H9 (cell line): ENCODE results near the gene LEO1. TPM values are rescaled to one million over a fixed set of nuclear protein-coding genes. Genes with fewer than 3 reads are reported as not detected.
A peak's percentile ranks its signal among the peaks of the same experiment; 100 is the strongest.

ENCODE experiments used
- DNase-seq: peaks from one replicate; pipeline ENCODE4 v3.0.0-alpha.2; 2017
- H2AFZ ChIP-seq: one replicate; pipeline ENCODE4 v1.6.1; 2013; ENCODE audit warnings: mild to moderate bottlenecking, low read length, control low read depth, moderate library complexity
- H2AK5ac ChIP-seq: 2 replicates; pipeline ENCODE4 v1.6.1; 2013; ENCODE audit warnings: low read length, control low read depth, mixed read lengths; ENCODE audit not compliant: insufficient read length
- H2BK120ac ChIP-seq: one replicate; pipeline ENCODE4 v1.6.1; 2013; ENCODE audit warnings: low read depth, mild to moderate bottlenecking, low read length, control low read depth, inconsistent platforms; ENCODE audit not compliant: poor library complexity, severe bottlenecking
- H2BK12ac ChIP-seq: 2 replicates; pipeline ENCODE4 v1.6.1; 2013; ENCODE audit warnings: low read length, control low read depth, mixed read lengths, low read depth; ENCODE audit not compliant: insufficient read length
- H2BK15ac ChIP-seq: 2 replicates; pipeline ENCODE4 v1.6.1; 2013; ENCODE audit warnings: low read depth, low read length, control low read depth
- H2BK20ac ChIP-seq: one replicate; pipeline ENCODE4 v1.6.1; 2013; ENCODE audit warnings: low read depth, mild to moderate bottlenecking, low read length, control low read depth, inconsistent platforms; ENCODE audit not compliant: poor library complexity, severe bottlenecking
- H2BK5ac ChIP-seq: 2 replicates; pipeline ENCODE4 v1.6.1; 2013; ENCODE audit warnings: low read length, control low read depth, mixed read lengths; ENCODE audit not compliant: insufficient read length
- H3K14ac ChIP-seq: 2 replicates; pipeline ENCODE4 v1.6.1; 2013; ENCODE audit warnings: low read length, control low read depth; ENCODE audit not compliant: insufficient read depth
- H3K18ac ChIP-seq: 2 replicates; pipeline ENCODE4 v1.6.1; 2013; ENCODE audit warnings: low read depth, mild to moderate bottlenecking, mixed read lengths, low read length, control low read depth; ENCODE audit not compliant: insufficient read length
- H3K23ac ChIP-seq: 2 replicates; pipeline ENCODE4 v1.6.1; 2013; ENCODE audit warnings: low read length, control low read depth, mixed read lengths, low read depth; ENCODE audit not compliant: insufficient read length
- H3K23me2 ChIP-seq: 2 replicates; pipeline ENCODE4 v1.6.1; 2013; ENCODE audit warnings: low read depth, mild to moderate bottlenecking, mixed read lengths, low read length, control low read depth; ENCODE audit not compliant: insufficient read length, poor library complexity, severe bottlenecking
- H3K27ac ChIP-seq: 2 replicates; pipeline ENCODE4 v1.5.1; 2013; ENCODE audit warnings: low read length, control low read depth, mixed read lengths, low read depth; ENCODE audit not compliant: insufficient read length
- H3K27me3 ChIP-seq: 2 replicates; pipeline ENCODE4 v1.6.1; 2013; ENCODE audit warnings: low read length, control low read depth, inconsistent platforms; ENCODE audit not compliant: insufficient read depth
- H3K4ac ChIP-seq: 2 replicates; pipeline ENCODE4 v1.6.1; 2013; ENCODE audit warnings: low read depth, mild to moderate bottlenecking, control low read depth, inconsistent platforms, low read length, moderate library complexity
- H3K4me1 ChIP-seq: 2 replicates; pipeline ENCODE4 v1.6.1; 2013; ENCODE audit warnings: low read length, control low read depth, inconsistent platforms; ENCODE audit not compliant: insufficient read depth
- H3K4me2 ChIP-seq: 2 replicates; pipeline ENCODE4 v1.6.1; 2013; ENCODE audit warnings: low read length, control low read depth, mixed read lengths; ENCODE audit not compliant: insufficient read length, insufficient read depth
- H3K56ac ChIP-seq: 2 replicates; pipeline ENCODE4 v1.6.1; 2013; ENCODE audit warnings: low read depth, mild to moderate bottlenecking, mixed read lengths, low read length, control low read depth; ENCODE audit not compliant: insufficient read length
- H3K79me1 ChIP-seq: 2 replicates; pipeline ENCODE4 v1.6.1; 2013; ENCODE audit warnings: low read depth, mild to moderate bottlenecking, moderate library complexity, low read length, control low read depth, inconsistent platforms; ENCODE audit not compliant: insufficient read depth, poor library complexity, severe bottlenecking
- H3K79me2 ChIP-seq: 2 replicates; pipeline ENCODE4 v1.6.1; 2013; ENCODE audit warnings: low read length, control low read depth, inconsistent platforms; ENCODE audit not compliant: insufficient read depth
- H3K9ac ChIP-seq: 2 replicates; pipeline ENCODE4 v1.6.1; 2013; ENCODE audit warnings: low read length, control low read depth, mixed read lengths; ENCODE audit not compliant: insufficient read length; ENCODE audit errors: extremely low read depth
- H3K9me3 ChIP-seq: one replicate; pipeline ENCODE4 v1.6.1; 2013; ENCODE audit warnings: low read depth, low read length, inconsistent platforms; ENCODE audit not compliant: control insufficient read depth
- H3T11ph ChIP-seq: one replicate; pipeline ENCODE4 v1.6.1; 2013; ENCODE audit warnings: mild to moderate bottlenecking, low read length, control low read depth, inconsistent platforms
- H4K20me1 ChIP-seq: one replicate; pipeline ENCODE4 v1.6.1; 2013; ENCODE audit not compliant: control insufficient read depth, insufficient read length, insufficient read depth
- H4K5ac ChIP-seq: 2 replicates; pipeline ENCODE4 v1.6.1; 2013; ENCODE audit warnings: low read depth, mild to moderate bottlenecking, mixed read lengths, low read length, control low read depth; ENCODE audit not compliant: insufficient read length
- H4K8ac ChIP-seq: replicated peaks from 2 replicates; pipeline ENCODE4 v1.6.1; 2013; ENCODE audit warnings: low read length, control low read depth, mixed read lengths, low read depth; ENCODE audit not compliant: insufficient read length
- H4K91ac ChIP-seq: 2 replicates; pipeline ENCODE4 v1.6.1; 2013; ENCODE audit warnings: low read depth, mild to moderate bottlenecking, moderate library complexity, mixed read lengths, low read length, control low read depth; ENCODE audit not compliant: insufficient read length
- H3K27ac Mint-ChIP-seq, 3 experiments: 2 replicates in 2 of 3; 3 replicates in 1 of 3; pipeline ENCODE4 v1.8.0; 2020 to 2021; ENCODE audit warnings: mixed read lengths in 3 of 3, mild to moderate bottlenecking in 1 of 3, moderate library complexity in 1 of 3
- H3K27me3 Mint-ChIP-seq: 2 replicates; pipeline ENCODE4 v1.8.0; 2021; ENCODE audit warnings: low read depth, mild to moderate bottlenecking, moderate library complexity, mixed read lengths
- H3K36me3 Mint-ChIP-seq, 3 experiments: 2 replicates in 2 of 3; 3 replicates in 1 of 3; pipeline ENCODE4 v1.8.0; 2020 to 2021; ENCODE audit warnings: low read depth in 3 of 3, mixed read lengths in 3 of 3; ENCODE audit not compliant: insufficient read depth in 1 of 3
- H3K4me1 Mint-ChIP-seq, 2 experiments: 2 replicates each; pipeline ENCODE4 v1.8.0; 2020; ENCODE audit warnings: mixed read lengths in 2 of 2
- H3K4me3 Mint-ChIP-seq, 2 experiments: 2 replicates in 1 of 2; 3 replicates in 1 of 2; pipeline ENCODE4 v1.8.0; 2020 to 2021; ENCODE audit warnings: mild to moderate bottlenecking in 2 of 2, mixed read lengths in 2 of 2, moderate library complexity in 1 of 2
- H3K9me3 Mint-ChIP-seq, 2 experiments: 2 replicates in 1 of 2; 3 replicates in 1 of 2; pipeline ENCODE4 v1.8.0; 2020; ENCODE audit warnings: mild to moderate bottlenecking in 2 of 2, mixed read lengths in 2 of 2, moderate library complexity in 1 of 2
- WGBS: extraction: QIAGEN DNeasy Blood & Tissue Kit; methylation state at CpG from one replicate; pipeline ENCODE4 v1.1.7; 2013; ENCODE audit warnings: missing lambda C conversion rate, low lambda C conversion rate, mixed read lengths; ENCODE audit not compliant: insufficient read length; ENCODE audit errors: extremely low coverage; 5-methylcytosine and 5-hydroxymethylcytosine counted together
- total RNA-seq: library from RNA; stranded (reverse); gene quantifications from 2 replicates; pipeline ENCODE4 v1.2.1, GENCODE V29; 2021
- TF ChIP-seq, protein P1 (sequence below): fragments of 200-600 bp; sonication (generic); conservative IDR thresholded peaks from 3 replicates; pipeline ENCODE4 v1.8.0; 2021; ENCODE audit warnings: antibody characterized with exemption, mild to moderate bottlenecking

Gene LEO1
- total RNA-seq, 1 experiment from 2014 or later = 30.3 TPM

- no peak overlapping the region for H2AK5ac ChIP-seq
- no peaks in the 10 kb centered on the region for H4K20me1 ChIP-seq
- no peaks in the 10 kb centered on the region for H3K27me3 ChIP-seq
- no peaks in the 10 kb centered on the region for H3K9me3 ChIP-seq
- H3K23me2 ChIP-seq = no peaks in the 10 kb centered on the region
- peaks cover 0 to 10% of the 10 kb centered on the region in 2 experiments; a peak in 1 of 4 replicates for H3K4me1 Mint-ChIP-seq
- no peak overlapping the region for H4K91ac ChIP-seq
- H3T11ph ChIP-seq = no peak overlapping the region
- no peak for DNase-seq
- H3K4me2 ChIP-seq = no peak overlapping the region
- H2AFZ ChIP-seq = no peak overlapping the region
- H2BK20ac ChIP-seq = no peak overlapping the region
- H3K4me3 Mint-ChIP-seq = no peak overlapping the region
- no peak overlapping the region for H2BK5ac ChIP-seq
- no peak overlapping the region for H3K27ac Mint-ChIP-seq
- no peak overlapping the region for H3K4ac ChIP-seq
- no peak overlapping the region for H2BK12ac ChIP-seq
- no peak overlapping the region for H3K23ac ChIP-seq
- peaks cover 7 to 30% (median 13%) of the 10 kb centered on the region in 3 experiments for H3K36me3 Mint-ChIP-seq
- no peaks in the 10 kb centered on the region for H3K27me3 Mint-ChIP-seq
- no CpG with 5 or more reads among the region's 8 CpGs for WGBS
- no peak overlapping the region for H4K8ac ChIP-seq
- no peak overlapping the region for H2BK120ac ChIP-seq
- no peak overlapping the region for H3K18ac ChIP-seq
- no peak overlapping the region for H3K27ac ChIP-seq
- TF ChIP-seq, protein P1, sequence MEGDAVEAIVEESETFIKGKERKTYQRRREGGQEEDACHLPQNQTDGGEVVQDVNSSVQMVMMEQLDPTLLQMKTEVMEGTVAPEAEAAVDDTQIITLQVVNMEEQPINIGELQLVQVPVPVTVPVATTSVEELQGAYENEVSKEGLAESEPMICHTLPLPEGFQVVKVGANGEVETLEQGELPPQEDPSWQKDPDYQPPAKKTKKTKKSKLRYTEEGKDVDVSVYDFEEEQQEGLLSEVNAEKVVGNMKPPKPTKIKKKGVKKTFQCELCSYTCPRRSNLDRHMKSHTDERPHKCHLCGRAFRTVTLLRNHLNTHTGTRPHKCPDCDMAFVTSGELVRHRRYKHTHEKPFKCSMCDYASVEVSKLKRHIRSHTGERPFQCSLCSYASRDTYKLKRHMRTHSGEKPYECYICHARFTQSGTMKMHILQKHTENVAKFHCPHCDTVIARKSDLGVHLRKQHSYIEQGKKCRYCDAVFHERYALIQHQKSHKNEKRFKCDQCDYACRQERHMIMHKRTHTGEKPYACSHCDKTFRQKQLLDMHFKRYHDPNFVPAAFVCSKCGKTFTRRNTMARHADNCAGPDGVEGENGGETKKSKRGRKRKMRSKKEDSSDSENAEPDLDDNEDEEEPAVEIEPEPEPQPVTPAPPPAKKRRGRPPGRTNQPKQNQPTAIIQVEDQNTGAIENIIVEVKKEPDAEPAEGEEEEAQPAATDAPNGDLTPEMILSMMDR = peak; percentile 51
- H3K4me1 ChIP-seq = no peaks in the 10 kb centered on the region
- H2BK15ac ChIP-seq = no peak overlapping the region
- no peak overlapping the region for H3K9ac ChIP-seq
- H3K14ac ChIP-seq = no peak overlapping the region
- H3K9me3 Mint-ChIP-seq = no peaks in the 10 kb centered on the region; a peak in 1 of 5 replicates
- H3K56ac ChIP-seq = no peak overlapping the region
- H3K79me1 ChIP-seq = no peaks in the 10 kb centered on the region
- H3K79me2 ChIP-seq = no peaks in the 10 kb centered on the region
- H4K5ac ChIP-seq = no peak overlapping the region
These were observed 64.3 kb downstream of the LEO1 start for GRCh38 chr15:51907136-51907862.
